ENCODE data around the gene APOC1. TPM values are rescaled to one million over a fixed set of nuclear protein-coding genes. Genes with fewer than 3 reads are reported as not detected.

APOC1 gene
- total RNA-seq, 3 donors from 2014 or later (not counting 1 experiment from before 2014, with no cell fraction given): not detected

- peaks cover 4% of the 10 kb centered on the region for H3K36me3 ChIP-seq (ENCODE audit: control insufficient read depth, insufficient read depth, low read length)
- Mint-ChIP-seq H3K36me3 (no peaks in the 10 kb centered on the region), H3K4me3 (no peak overlapping the region), H3K27ac (no peak overlapping the region), H3K9me3 (no peaks in the 10 kb centered on the region), H3K27me3 (ENCODE audit: low read depth in 2 of 2) (peaks cover 28 to 31% of the 10 kb centered on the region in 2 donors), H3K4me1 (peaks cover 6 to 8% of the 10 kb centered on the region in 2 donors)
- no peak for TF ChIP-seq CTCF (IDR thresholded peaks at IDR 0.05)
- H3K27ac ChIP-seq (ENCODE audit: low read length): no peak overlapping the region
- 92% methylated on average over 12 of the region's 12 CpGs for WGBS (ENCODE audit: insufficient coverage)
- H3K9me3 ChIP-seq (ENCODE audit: control insufficient read depth, insufficient read depth, low read length): no peaks in the 10 kb centered on the region
- H3K4me1 ChIP-seq (ENCODE audit: control insufficient read depth, insufficient read depth, low read length): peaks cover 4% of the 10 kb centered on the region
- DNase-seq (no peak), ATAC-seq (no peak)
- intact Hi-C loops (cut with micrococcal nuclease): no loop called here
- H3K4me3 ChIP-seq (ENCODE audit: low read length): no peak overlapping the region
- H3K27me3 ChIP-seq (ENCODE audit: control insufficient read depth, insufficient read depth, low read length): peaks cover 15% of the 10 kb centered on the region
Measured at GRCh38 chr19:44907613-44908012, 6.8 kb upstream of the APOC1 start.

DNA sequence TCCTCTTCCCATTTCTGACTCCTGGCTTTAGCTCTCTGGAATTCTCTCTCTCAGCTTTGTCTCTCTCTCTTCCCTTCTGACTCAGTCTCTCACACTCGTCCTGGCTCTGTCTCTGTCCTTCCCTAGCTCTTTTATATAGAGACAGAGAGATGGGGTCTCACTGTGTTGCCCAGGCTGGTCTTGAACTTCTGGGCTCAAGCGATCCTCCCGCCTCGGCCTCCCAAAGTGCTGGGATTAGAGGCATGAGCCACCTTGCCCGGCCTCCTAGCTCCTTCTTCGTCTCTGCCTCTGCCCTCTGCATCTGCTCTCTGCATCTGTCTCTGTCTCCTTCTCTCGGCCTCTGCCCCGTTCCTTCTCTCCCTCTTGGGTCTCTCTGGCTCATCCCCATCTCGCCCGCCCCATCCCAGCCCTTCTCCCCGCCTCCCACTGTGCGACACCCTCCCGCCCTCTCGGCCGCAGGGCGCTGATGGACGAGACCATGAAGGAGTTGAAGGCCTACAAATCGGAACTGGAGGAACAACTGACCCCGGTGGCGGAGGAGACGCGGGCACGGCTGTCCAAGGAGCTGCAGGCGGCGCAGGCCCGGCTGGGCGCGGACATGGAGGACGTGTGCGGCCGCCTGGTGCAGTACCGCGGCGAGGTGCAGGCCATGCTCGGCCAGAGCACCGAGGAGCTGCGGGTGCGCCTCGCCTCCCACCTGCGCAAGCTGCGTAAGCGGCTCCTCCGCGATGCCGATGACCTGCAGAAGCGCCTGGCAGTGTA, 6.2 kb upstream of the APOC1 start:
- H3K27me3 ChIP-seq (ENCODE audit: control insufficient read depth, insufficient read depth, low read length): peaks cover 15% of the 10 kb centered on the region

GRCh38 chr19:44908836-44909261, 5.6 kb upstream of the APOC1 start:
- WGBS (ENCODE audit: insufficient coverage): 96% methylated on average over 44 of the region's 44 CpGs
- Histone ChIP-seq H3K4me3 (ENCODE audit: low read length) (no peak overlapping the region), H3K9me3 (ENCODE audit: control insufficient read depth, insufficient read depth, low read length) (no peaks in the 10 kb centered on the region), H3K4me1 (ENCODE audit: control insufficient read depth, insufficient read depth, low read length) (peaks cover 1% of the 10 kb centered on the region), H3K27ac (ENCODE audit: low read length) (no peak overlapping the region), H3K36me3 (ENCODE audit: control insufficient read depth, insufficient read depth, low read length) (no peaks in the 10 kb centered on the region), H3K27me3 (ENCODE audit: control insufficient read depth, insufficient read depth, low read length) (peaks cover 15% of the 10 kb centered on the region)
- Mint-ChIP-seq H3K27ac (no peak overlapping the region), H3K4me1 (peaks cover 6 to 8% of the 10 kb centered on the region in 2 donors), H3K9me3 (no peaks in the 10 kb centered on the region), H3K36me3 (no peaks in the 10 kb centered on the region), H3K27me3 (ENCODE audit: low read depth in 2 of 2) (peaks cover 36 to 43% of the 10 kb centered on the region in 2 donors), H3K4me3 (no peak overlapping the region)
- DNase-seq (no peak), ATAC-seq (no peak)
- intact Hi-C loops (cut with micrococcal nuclease): no loop called here
- no peak for TF ChIP-seq CTCF (IDR thresholded peaks at IDR 0.05)

More for the DNA sequence above, 6.2 kb upstream of the APOC1 start:
- Histone ChIP-seq H3K27ac (ENCODE audit: low read length) (no peak overlapping the region), H3K4me1 (ENCODE audit: control insufficient read depth, insufficient read depth, low read length) (peaks cover 4% of the 10 kb centered on the region), H3K36me3 (ENCODE audit: control insufficient read depth, insufficient read depth, low read length) (no peaks in the 10 kb centered on the region), H3K4me3 (ENCODE audit: low read length) (no peak overlapping the region), H3K9me3 (ENCODE audit: control insufficient read depth, insufficient read depth, low read length) (no peaks in the 10 kb centered on the region)
- TF ChIP-seq CTCF (IDR thresholded peaks at IDR 0.05): no peak
- no peaks in the 10 kb centered on the region for H3K9me3 Mint-ChIP-seq
- no peaks in the 10 kb centered on the region for H3K36me3 Mint-ChIP-seq
- DNase-seq: no peak
- no peak for ATAC-seq
- intact Hi-C loops (cut with micrococcal nuclease): no loop called here
- H3K27ac Mint-ChIP-seq: no peak overlapping the region
- H3K4me3 Mint-ChIP-seq: no peak overlapping the region
- peaks cover 6 to 8% of the 10 kb centered on the region in 2 donors for H3K4me1 Mint-ChIP-seq
- 94% methylated on average over 46 of the region's 46 CpGs for WGBS (ENCODE audit: insufficient coverage)
- peaks cover 33 to 37% of the 10 kb centered on the region in 2 donors for H3K27me3 Mint-ChIP-seq (ENCODE audit: low read depth in 2 of 2)
